Renal pelvis (tissue), 4 donors: ENCODE measurements around the gene MICALL2. TPM values are rescaled to one million over a fixed set of nuclear protein-coding genes. Genes with fewer than 3 reads are reported as not detected.

ENCODE experiments used
- DNase-seq: peaks from one replicate; pipeline ENCODE4 v3.0.0-alpha.2; 2013
- polyA plus RNA-seq, 3 donors: library from polyadenylated mRNA; unstranded; fragments of 120-200 nt; gene quantifications; one replicate each; pipeline ENCODE4 v1.2.1, GENCODE V29; 2013; ENCODE audit not compliant: insufficient read length in 3 of 3

MICALL2 gene
- polyA plus RNA-seq, 3 donors = 9.6 to 13.7 (median 10.6) TPM

DNA sequence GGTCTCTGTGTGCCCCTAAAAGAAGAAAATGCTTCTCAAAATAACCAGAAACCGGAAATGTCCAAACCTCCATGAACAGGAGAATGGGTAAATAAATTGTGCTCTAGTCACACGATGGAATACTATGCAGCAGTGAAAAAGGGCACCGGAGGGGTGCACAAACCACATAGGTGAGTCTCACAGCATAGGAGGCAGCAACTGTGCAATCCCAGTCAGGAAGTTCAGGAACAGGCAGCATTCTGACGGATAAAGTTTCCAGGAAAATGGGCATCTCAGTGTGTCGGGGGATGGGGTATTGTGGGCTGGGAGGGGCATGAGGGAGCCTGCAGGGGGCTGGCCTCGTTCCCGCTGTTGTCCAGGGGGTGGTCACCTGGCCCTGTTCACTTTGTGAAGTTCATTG lies 63.1 kb downstream of the MICALL2 start:
- DNase-seq = no peak

DNA sequence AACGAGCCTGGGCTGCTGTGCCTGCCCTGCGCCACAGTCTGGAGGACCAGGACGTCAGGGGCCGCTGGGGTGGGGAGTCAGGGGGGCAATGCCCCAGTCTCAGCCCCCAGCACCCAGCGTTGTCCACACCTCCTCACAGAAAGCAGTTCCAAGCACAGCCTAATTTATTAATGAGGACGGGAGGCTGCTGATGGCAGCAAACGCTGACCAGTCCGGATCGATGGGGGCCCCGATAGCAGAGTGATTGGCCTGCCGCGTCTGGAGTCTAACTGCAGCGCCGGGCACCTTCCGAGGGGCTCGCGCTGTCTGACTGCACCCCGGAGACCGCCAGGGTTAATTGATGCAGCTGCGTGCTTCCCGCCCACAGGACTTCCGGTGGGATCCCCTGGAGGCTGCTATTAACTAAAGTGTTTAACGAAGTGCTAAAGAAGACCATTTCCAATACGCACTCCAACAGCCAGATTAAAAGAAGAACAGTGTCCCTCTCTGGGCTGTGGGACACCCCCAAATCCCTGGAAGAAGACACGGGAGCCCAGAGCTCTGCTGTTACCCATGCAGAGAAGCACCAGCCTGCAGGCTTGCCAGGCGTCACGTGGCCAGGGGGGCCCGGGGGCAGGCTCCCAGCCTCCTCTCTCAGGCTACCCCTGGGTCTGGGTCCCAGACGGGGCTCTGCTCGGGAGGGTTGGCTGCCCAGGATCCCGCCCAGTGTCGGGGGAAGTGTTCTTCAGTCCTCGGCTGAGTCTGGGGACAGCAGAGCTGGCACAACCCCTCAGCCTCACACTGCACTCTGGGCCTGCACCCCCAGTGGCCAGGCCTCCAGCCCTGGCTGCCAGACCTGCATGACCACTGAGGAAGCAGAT lies 63.8 kb downstream of the MICALL2 start:
- DNase-seq = no peak

DNA sequence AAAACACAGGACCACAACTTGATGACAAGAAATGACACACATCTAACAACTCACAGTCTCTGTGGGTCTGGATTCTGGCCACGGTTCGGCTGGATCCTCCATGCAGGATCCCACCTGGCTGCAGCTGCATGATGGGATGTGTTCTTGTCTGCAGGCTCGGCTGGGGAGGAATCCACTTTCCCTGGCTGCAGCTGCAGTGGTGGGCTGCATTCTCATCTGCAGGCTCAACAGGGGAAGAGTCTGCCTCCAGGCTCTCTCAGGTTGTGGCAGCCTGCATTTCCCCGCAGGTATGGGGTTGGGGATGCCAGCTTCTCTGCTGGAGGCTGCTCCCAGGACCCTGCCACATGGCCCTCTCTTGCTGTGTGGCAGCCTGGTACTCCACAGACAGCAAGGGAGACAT lies 64.9 kb downstream of the MICALL2 start:
- DNase-seq = no peak

DNA sequence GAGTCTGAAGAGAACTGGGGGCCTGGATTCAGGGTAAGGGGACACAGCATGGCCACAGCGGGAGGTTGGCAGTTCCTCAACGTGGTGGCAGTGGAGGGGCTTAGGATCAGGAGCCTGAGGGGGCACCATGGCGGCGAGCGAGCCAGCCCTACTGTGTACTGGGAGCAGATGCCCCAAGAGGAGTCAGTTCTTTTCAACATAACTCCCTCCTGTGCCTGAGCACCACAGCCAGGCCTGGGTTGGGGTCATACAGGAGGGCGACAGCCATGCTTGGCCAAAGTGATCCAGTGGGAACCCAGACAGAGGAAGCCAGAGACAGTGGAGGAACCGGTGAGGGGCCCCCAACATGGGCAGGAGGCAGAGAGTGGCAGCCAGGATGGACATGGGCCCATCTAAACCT lies 65.8 kb downstream of the MICALL2 start:
- no peak for DNase-seq

DNA sequence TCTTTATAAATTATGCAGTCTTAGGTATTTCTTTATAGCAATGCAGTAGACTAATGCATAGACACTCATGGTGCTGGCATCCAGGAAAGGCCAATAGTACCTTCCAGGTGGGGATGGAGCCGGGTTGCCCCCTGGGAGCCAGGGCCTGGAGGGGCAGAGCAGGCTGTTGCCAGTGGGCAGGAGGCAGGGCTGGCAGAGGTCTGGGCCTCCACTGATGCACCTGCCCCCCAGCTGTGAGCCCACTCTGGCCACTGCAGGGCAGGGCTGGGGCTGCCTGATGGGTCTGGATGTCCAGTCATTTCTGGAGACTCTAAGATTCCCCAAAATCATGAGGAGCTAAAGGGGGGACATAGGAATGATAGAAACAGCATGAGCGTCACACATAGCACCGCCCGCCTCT lies 66.7 kb downstream of the MICALL2 start:
- DNase-seq = no peak

DNA sequence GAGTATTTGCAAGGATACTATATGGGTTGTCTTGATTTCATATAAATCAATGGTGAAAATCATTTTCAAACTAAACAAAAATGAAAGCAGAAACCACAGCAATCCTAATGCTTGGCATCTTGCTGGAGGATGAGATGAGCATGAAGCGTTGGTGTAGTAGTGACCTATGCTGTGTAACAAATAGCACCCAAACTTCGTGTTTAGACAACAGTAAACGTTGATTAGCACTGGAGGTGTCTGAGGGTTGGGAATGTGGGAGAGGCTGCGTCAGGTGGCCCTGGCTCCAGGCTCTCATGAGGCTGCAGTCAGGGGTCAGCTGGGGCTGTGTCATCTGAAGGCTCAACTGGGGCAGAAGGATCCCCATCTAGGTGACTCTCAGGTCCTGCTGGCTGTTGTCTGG lies 67.8 kb downstream of the MICALL2 start:
- DNase-seq = no peak

DNA sequence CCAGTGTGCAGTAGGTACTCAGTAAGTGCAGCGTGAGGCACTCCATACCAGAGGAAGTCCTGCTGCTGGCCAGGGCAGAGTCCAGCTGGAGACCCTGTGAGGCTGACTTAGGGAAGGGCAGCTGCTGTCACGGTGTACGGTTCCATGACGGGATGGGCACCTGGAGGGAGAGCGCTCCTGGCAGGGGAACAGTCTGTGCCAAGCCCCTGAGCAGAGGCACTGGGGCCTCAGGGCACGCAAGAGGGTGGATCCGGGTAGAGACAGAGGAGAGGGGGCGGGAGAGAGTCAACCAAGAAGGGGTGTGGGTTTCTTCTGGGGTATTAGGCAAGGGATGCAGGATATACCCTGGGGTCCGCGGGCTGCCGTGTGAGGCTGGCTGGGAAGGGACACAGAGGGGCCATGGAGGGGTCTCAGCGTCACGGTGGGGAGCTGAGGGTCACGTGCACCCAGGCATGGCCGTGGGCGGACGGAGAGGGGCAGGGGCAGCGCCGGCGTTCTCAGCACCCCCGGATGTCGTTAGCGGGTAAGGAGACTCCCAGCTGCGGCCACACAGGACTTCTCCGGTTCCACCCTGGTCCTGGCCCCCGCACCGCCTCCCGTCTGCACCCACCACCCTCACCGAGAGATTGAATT lies 70.5 kb downstream of the MICALL2 start:
- no peak for DNase-seq

DNA sequence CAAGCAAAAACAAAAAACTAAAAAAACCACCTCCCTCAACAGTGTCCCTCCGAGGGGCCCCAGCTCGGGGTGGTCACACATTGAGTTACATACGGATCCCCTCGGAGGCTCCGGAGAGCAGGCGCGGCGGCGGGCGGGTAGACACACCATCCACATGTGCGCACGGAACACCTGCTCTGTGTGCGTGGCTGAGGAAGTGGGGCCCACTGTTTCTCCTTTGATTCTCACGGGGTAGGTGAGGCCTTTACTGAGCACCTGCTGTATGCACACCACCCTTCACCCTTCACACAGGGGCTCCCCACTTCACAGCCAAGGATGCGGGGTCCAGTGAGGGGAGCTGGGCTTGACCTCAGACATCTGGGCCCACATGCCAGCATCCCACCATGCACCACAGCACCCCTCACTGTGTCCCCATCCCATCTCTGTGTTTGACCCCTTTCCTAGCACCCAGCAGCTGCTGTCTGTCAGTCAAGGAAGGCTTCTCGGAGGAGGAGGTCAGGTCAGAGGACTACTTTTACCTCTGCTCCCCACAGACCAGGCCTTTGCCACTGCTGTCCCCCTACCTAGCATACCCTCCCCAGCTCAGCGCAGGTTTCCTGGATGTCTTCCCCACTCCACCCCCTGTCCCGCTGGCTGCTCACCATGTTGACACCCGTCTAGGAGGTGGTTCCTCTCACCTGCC lies 71.1 kb downstream of the MICALL2 start:
- DNase-seq = no peak

DNA sequence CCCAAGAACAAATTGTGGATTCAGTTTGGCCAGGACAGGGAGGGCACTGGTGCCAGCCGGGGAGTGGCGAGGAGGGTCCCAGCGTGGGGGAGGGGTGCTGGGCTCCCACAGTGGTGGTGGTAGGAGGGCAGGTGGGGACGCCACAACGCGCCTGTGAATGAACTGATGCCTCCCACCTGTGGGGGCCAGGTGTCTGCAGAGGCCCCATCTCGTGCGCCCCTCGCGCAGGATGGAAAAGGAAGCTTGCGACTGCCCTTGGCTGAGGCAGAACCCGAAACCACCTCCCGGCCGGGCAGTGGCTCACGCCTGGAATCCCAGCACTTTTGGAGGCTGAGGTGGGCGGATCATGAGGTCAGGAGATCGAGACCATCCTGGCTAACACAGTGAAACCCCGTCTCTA lies 72.0 kb downstream of the MICALL2 start:
- no peak for DNase-seq

DNA sequence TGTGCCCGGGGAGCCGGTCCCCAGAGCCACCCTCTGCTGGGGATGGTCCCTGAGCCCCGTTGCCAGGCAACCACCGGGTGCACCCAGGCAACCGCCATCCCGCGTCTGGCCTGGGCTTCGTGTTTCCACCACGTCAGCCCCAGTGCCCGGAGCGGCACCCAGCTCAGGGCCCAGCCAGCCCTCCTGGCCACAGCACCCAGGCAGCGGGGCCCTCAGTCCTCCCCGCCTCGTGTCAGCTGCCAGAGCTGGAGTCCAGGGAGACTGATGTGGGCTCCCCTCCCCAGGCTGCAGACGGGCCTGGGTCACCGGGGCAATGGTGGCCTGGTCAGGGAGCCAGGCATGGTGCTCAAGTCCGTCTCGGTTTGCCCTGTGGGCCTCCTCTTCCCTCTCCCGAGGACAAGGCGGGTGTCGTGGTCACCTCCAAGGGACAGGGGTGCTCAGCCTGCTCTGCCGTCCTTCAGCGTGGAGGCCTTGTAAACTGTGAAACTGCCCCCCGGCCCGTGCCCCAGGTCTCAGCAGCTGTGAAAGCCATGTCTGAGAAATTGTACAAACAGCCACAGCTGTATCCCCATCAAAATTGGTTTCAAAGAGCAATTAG lies 72.5 kb downstream of the MICALL2 start:
- DNase-seq = no peak

DNA sequence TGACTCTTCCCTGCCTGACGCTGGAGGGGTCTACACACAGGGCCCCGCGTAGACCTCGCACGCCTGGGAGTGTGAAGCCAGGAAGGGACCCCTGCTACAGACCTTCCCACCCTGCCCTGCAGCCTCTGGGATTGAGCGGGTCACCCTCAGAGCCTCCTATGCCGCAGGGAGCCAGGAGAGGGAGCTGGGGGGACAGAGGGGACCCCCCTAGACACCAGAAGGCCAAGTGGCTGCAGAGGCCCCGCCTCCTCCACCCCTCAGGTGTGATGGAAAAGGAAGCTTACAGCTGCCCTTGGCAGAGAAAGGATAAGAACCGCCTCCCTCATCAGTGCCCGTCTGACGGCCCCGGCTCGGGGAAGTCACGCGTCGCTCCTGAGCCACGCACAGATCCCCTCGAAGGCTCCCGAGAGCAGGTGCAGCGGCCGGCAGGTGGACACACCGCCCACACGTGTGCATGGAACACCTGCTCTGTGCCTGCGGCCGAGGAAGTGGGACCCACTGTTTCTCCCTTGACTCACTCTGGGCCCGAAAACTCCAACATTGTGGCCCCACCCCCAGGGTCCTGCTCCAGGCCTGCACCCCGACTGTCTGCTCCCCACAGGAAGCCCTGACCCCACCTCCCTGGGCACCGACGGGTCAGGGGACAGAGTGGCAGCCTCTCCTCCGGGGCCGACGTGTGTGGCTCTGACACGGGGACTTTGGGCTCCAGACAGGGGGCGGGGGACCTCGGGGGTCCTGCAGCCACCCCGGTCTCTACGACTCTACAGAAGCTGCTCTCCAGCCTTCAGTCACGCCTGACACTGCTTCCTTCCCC lies 73.3 kb downstream of the MICALL2 start:
- no peak for DNase-seq

DNA sequence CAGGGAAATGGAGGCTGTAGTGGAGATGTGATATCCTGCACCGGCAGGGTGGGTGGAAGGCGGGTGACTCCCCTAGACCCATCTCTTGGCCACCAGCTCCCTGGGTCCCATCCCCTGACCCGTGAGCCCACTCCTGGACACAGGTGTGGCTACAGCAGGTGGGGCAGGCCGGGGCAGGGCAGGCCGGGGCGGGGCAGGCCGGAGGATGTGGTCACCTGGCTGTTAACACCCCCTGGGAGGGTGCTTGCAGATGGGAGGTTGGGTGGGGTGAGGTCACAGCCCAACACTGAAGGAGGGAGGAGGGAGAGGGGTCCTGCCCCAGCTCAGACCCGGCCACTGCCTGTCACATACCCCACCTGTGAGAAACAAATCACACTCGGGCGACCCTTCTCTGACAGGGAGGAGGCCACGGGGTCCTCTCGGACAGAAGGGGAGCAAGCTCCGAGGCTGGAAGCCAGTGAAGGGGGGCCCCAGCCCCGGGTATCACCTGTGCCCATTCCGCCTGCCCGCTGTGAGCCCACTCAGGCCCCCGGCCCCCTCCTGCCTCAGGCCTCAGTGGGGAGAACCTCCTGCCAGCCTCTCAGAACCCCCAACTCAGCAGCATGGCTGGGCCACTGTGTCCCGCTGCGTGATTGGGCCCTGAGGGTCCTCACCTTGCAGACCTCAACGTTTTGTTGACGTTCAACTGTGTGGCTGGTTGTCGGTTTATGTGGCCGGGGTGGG lies 74.0 kb downstream of the MICALL2 start:
- DNase-seq = no peak

Other genes starting within 250 kb of the MICALL2 start
- 10 to 100 TPM in 2 of 3 donors, 1 to 10 TPM in 1; 7.5 to 15.0 (median 13.5) TPM for gene UNCX, start 226.6 kb downstream of the MICALL2 start, polyA plus RNA-seq
- 10 to 100 TPM; 81.0 to 97.4 (median 95.7) TPM for gene INTS1, start 44.9 kb upstream of the MICALL2 start, polyA plus RNA-seq
- gene MAFK, start 71.2 kb upstream of the MICALL2 start, polyA plus RNA-seq = 10 to 100 TPM in 2 of 3 donors, 1 to 10 TPM in 1; 9.9 to 13.5 (median 12.9) TPM
- gene TMEM184A, start 96.7 kb upstream of the MICALL2 start, polyA plus RNA-seq = 1 to 10 TPM; 6.0 to 9.7 (median 8.6) TPM
- 10 to 100 TPM; 32.8 to 40.3 (median 34.1) TPM for gene PSMG3, start 110.6 kb upstream of the MICALL2 start, polyA plus RNA-seq
- 10 to 100 TPM; 14.3 to 18.3 (median 18.1) TPM for gene ELFN1, start 210.8 kb upstream of the MICALL2 start, polyA plus RNA-seq